Endodermal cell (in vitro differentiated cells): ENCODE data around the gene SIPA1L2. TPM values are rescaled to one million over a fixed set of nuclear protein-coding genes. Genes with fewer than 3 reads are reported as not detected.

Source experiments
- DNase-seq: peaks from one replicate; pipeline ENCODE4 v3.0.0-alpha.2; 2017
- H3K27ac ChIP-seq: 2 replicates; pipeline ENCODE4 v1.5.1; 2013; ENCODE audit warnings: mild to moderate bottlenecking, low read depth, low read length, moderate library complexity
- H3K27me3 ChIP-seq: 2 replicates; pipeline ENCODE4 v1.6.1; 2013; ENCODE audit warnings: mild to moderate bottlenecking, low read length, moderate library complexity; ENCODE audit not compliant: insufficient read depth, control insufficient read depth, poor library complexity, severe bottlenecking
- H3K36me3 ChIP-seq: 2 replicates; pipeline ENCODE4 v1.7.0; 2013; ENCODE audit warnings: mild to moderate bottlenecking, low read length, moderate library complexity; ENCODE audit not compliant: control insufficient read depth, insufficient read depth
- H3K4me1 ChIP-seq: one replicate; pipeline ENCODE4 v1.7.0; 2013; ENCODE audit warnings: low read length; ENCODE audit not compliant: control insufficient read depth, insufficient read depth
- H3K4me3 ChIP-seq: 2 replicates; pipeline ENCODE4 v1.5.1; 2013; ENCODE audit warnings: mild to moderate bottlenecking, low read length, moderate library complexity
- H3K9ac ChIP-seq: 2 replicates; pipeline ENCODE4 v1.6.1; 2013; ENCODE audit warnings: mild to moderate bottlenecking, low read length, moderate library complexity; ENCODE audit not compliant: poor library complexity, severe bottlenecking; ENCODE audit errors: extremely low read depth
- H3K9me3 ChIP-seq: 2 replicates; pipeline ENCODE4 v1.6.1; 2013; ENCODE audit warnings: mild to moderate bottlenecking, low read length, moderate library complexity; ENCODE audit not compliant: control insufficient read depth
- H3K27ac Mint-ChIP-seq: 2 replicates; pipeline ENCODE4 v1.8.0; 2020; ENCODE audit warnings: mixed read lengths
- H3K27me3 Mint-ChIP-seq: 2 replicates; pipeline ENCODE4 v1.8.0; 2021; ENCODE audit warnings: mild to moderate bottlenecking, mixed read lengths; ENCODE audit not compliant: insufficient read depth
- H3K36me3 Mint-ChIP-seq: 2 replicates; pipeline ENCODE4 v1.8.0; 2020; ENCODE audit warnings: low read depth, mixed read lengths
- H3K4me1 Mint-ChIP-seq: 2 replicates; pipeline ENCODE4 v1.8.0; 2020; ENCODE audit warnings: mixed read lengths
- H3K4me3 Mint-ChIP-seq: 2 replicates; pipeline ENCODE4 v1.8.0; 2020; ENCODE audit warnings: mild to moderate bottlenecking, moderate library complexity, mixed read lengths
- H3K9me3 Mint-ChIP-seq: 2 replicates; pipeline ENCODE4 v1.8.0; 2020; ENCODE audit warnings: mild to moderate bottlenecking, mixed read lengths
- WGBS, 2 experiments: methylation state at CpG; one replicate each; pipeline versions ENCODE4 v1.1.5 to v1.1.7; 2013; ENCODE audit warnings: missing lambda C conversion rate in 2 of 2, mixed read lengths in 1 of 2; ENCODE audit not compliant: insufficient coverage in 1 of 2, insufficient read length in 1 of 2; 5-methylcytosine and 5-hydroxymethylcytosine counted together
- total RNA-seq, 2 donors: library from RNA; stranded (reverse); fragmentation: NEBNext Ultra II Directional in 1 of 2; extraction: Animal tissue kit (Norgen Biotek cat#: 25700) in 1 of 2; gene quantifications; 2 replicates in 1 of 2; 3 replicates in 1 of 2; pipeline ENCODE4 v1.2.1, GENCODE V29; 2021
- TF ChIP-seq, protein P1 (sequence below): fragments of 200-600 bp; sonication (generic); conservative IDR thresholded peaks from 2 replicates; pipeline ENCODE4 v1.5.0; 2021; ENCODE audit warnings: antibody characterized with exemption, mild to moderate bottlenecking

Gene SIPA1L2
- total RNA-seq, 2 donors from 2014 or later = 34.7 to 41.5 TPM

DNA sequence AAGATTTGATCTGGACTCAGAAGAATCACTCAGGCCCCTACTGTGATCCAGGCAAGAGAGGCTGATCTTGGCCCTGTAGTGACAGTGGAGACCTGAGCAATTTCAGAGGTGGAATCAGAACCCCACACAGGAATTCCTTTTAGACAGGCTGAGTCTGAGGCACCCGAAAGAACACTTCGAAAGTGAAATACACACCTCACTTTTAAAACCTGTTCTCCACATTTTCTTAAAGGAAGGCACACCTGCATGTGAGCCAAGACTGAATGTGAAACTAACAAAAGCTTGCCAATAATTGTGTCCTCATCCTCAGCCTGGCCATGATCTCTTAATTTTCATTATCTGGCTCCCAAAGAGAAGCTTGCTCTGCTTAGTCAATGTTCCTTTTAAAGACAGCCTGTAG, 32.2 kb downstream of the SIPA1L2 start:
- Mint-ChIP-seq H3K4me1 (peaks cover 41% of the 10 kb centered on the region), H3K4me3 (no peak overlapping the region), H3K36me3 (peaks cover 13% of the 10 kb centered on the region), H3K9me3 (no peaks in the 10 kb centered on the region), H3K27me3 (no peaks in the 10 kb centered on the region), H3K27ac (no peak overlapping the region)
- no peak overlapping the region for H3K9ac ChIP-seq
- H3K9me3 ChIP-seq = no peaks in the 10 kb centered on the region
- TF ChIP-seq, protein P1, sequence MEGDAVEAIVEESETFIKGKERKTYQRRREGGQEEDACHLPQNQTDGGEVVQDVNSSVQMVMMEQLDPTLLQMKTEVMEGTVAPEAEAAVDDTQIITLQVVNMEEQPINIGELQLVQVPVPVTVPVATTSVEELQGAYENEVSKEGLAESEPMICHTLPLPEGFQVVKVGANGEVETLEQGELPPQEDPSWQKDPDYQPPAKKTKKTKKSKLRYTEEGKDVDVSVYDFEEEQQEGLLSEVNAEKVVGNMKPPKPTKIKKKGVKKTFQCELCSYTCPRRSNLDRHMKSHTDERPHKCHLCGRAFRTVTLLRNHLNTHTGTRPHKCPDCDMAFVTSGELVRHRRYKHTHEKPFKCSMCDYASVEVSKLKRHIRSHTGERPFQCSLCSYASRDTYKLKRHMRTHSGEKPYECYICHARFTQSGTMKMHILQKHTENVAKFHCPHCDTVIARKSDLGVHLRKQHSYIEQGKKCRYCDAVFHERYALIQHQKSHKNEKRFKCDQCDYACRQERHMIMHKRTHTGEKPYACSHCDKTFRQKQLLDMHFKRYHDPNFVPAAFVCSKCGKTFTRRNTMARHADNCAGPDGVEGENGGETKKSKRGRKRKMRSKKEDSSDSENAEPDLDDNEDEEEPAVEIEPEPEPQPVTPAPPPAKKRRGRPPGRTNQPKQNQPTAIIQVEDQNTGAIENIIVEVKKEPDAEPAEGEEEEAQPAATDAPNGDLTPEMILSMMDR = no peak
- 97 to 100% methylated on average over 2 of the region's 2 CpGs for WGBS, 2 experiments
- H3K4me1 ChIP-seq = peaks cover 6% of the 10 kb centered on the region
- no peak overlapping the region for H3K27ac ChIP-seq
- H3K27me3 ChIP-seq = no peaks in the 10 kb centered on the region
- H3K4me3 ChIP-seq = no peak overlapping the region
- H3K36me3 ChIP-seq = peaks cover 46% of the 10 kb centered on the region
- no peak for DNase-seq

GRCh38 chr1:232596666-232597303, 33.1 kb downstream of the SIPA1L2 start:
- WGBS, 2 experiments = 68 to 92% methylated on average over 5 to 8 of the region's 8 CpGs
- H3K27me3 ChIP-seq = no peaks in the 10 kb centered on the region
- DNase-seq = no peak
- H3K4me3 ChIP-seq = no peak overlapping the region
- H3K9me3 ChIP-seq = no peaks in the 10 kb centered on the region
- no peak overlapping the region for H3K9ac ChIP-seq
- peak overlapping the region; percentile 40 for H3K27ac ChIP-seq
- peaks cover 6% of the 10 kb centered on the region for H3K4me1 ChIP-seq
- Mint-ChIP-seq H3K27ac (no peak overlapping the region), H3K4me3 (no peak overlapping the region), H3K27me3 (no peaks in the 10 kb centered on the region), H3K36me3 (peaks cover 9% of the 10 kb centered on the region), H3K4me1 (peaks cover 46% of the 10 kb centered on the region), H3K9me3 (no peaks in the 10 kb centered on the region)
- H3K36me3 ChIP-seq = peaks cover 44% of the 10 kb centered on the region
- TF ChIP-seq, protein P1 = no peak

- Mint-ChIP-seq H3K27ac (no peak overlapping the region), H3K9me3 (no peaks in the 10 kb centered on the region), H3K27me3 (no peaks in the 10 kb centered on the region), H3K4me3 (no peak overlapping the region), H3K4me1 (peaks cover 49% of the 10 kb centered on the region), H3K36me3 (peaks cover 9% of the 10 kb centered on the region)
- H3K27ac ChIP-seq = peak overlapping the region; percentile 85
- TF ChIP-seq, protein P1 = no peak
- peaks cover 46% of the 10 kb centered on the region for H3K36me3 ChIP-seq
- peaks cover 13% of the 10 kb centered on the region for H3K4me1 ChIP-seq
- no peak overlapping the region for H3K4me3 ChIP-seq
- no peak for DNase-seq
- 59 to 78% methylated on average over 7 to 12 of the region's 12 CpGs for WGBS, 2 experiments
- H3K27me3 ChIP-seq = no peaks in the 10 kb centered on the region
- H3K9ac ChIP-seq = no peak overlapping the region
- H3K9me3 ChIP-seq = no peaks in the 10 kb centered on the region
These were observed 34.9 kb downstream of the SIPA1L2 start for GRCh38 chr1:232594768-232595698.
